Measurements from ENCODE around the gene ADAP2.

DNA sequence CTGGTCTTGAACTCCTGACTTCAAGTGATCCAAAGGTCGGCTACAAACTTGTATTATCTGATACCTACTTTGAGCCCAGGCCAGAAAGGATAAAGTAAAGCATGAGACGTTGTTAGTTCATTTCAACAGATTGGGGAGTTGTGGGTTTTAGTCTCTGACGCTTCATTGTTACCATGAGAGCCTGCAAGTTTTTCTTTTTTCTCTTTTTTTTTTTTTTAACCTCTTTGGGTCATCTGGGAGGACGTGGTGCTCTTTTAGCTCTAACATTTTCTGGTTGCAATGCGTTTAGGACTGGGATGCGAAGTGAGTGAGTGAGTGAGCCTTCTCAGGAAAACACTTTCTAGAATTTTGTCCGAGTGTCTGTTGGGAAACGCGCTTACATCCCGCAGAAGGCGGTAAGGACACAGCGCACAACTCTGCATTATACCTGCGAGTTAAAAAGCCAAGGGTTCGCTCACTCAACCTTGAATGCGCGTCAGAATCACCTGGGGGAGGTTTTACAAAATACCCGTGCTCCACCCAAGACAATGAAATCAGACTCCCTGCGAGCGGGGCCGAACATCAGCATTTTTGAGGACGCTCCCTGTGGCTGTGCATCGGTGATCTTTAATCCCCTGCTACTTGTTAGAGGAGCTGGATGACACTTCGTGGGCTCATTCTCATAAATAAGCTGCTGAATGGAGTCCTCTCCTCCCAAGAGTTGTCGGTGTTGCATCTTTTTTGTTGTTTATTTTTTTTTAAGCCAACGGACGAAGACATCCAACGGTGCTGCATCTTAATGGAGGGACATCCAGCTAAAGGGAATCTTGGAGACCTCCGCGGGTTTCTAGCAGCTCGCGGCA lies 48.5 kb downstream of the ADAP2 start:
- TF ChIP-seq, protein P1, sequence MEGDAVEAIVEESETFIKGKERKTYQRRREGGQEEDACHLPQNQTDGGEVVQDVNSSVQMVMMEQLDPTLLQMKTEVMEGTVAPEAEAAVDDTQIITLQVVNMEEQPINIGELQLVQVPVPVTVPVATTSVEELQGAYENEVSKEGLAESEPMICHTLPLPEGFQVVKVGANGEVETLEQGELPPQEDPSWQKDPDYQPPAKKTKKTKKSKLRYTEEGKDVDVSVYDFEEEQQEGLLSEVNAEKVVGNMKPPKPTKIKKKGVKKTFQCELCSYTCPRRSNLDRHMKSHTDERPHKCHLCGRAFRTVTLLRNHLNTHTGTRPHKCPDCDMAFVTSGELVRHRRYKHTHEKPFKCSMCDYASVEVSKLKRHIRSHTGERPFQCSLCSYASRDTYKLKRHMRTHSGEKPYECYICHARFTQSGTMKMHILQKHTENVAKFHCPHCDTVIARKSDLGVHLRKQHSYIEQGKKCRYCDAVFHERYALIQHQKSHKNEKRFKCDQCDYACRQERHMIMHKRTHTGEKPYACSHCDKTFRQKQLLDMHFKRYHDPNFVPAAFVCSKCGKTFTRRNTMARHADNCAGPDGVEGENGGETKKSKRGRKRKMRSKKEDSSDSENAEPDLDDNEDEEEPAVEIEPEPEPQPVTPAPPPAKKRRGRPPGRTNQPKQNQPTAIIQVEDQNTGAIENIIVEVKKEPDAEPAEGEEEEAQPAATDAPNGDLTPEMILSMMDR (IDR thresholded peaks at IDR 0.05), result no peak
- TF ChIP-seq POLR2AphosphoS5 (IDR thresholded peaks at IDR 0.05) (no peak), EP300 (IDR thresholded peaks at IDR 0.05) (no peak), POLR2A (IDR thresholded peaks at IDR 0.05) (no peak)

Data from stomach (tissue), 4 donors.